Endothelial cell of umbilical vein (primary cell): Measurements from ENCODE around the gene KCTD13.

Experiments used
- CTCF ChIP-seq, 2 donors: IDR thresholded peaks; 1 replicate in 1 of 2; 2 replicates in 1 of 2; pipeline ENCODE4 v1.5.1; 2011; ENCODE audit warnings: low read length in 2 of 2, mild to moderate bottlenecking in 2 of 2, moderate library complexity in 2 of 2, control low read depth in 1 of 2, inconsistent platforms in 1 of 2, low read depth in 1 of 2; ENCODE audit not compliant: insufficient read depth in 1 of 2; ENCODE audit errors: extremely low read depth in 1 of 2
- EZH2 ChIP-seq: IDR thresholded peaks from 2 replicates; pipeline ENCODE4 v1.6.1; 2012; ENCODE audit warnings: borderline replicate concordance, low read depth, mild to moderate bottlenecking, moderate library complexity, low read length, inconsistent platforms; ENCODE audit not compliant: severe bottlenecking
- FOS ChIP-seq: IDR thresholded peaks from 2 replicates; pipeline ENCODE4 v1.6.1; 2011; ENCODE audit warnings: mild to moderate bottlenecking, low read length, moderate library complexity, borderline replicate concordance; ENCODE audit not compliant: insufficient read depth
- GATA2 ChIP-seq: IDR thresholded peaks from 2 replicates; pipeline ENCODE4 v1.7.0; 2011; ENCODE audit warnings: low read depth, mild to moderate bottlenecking, moderate library complexity, mixed read lengths, low read length; ENCODE audit not compliant: insufficient read length, insufficient read depth
- JUN ChIP-seq: IDR thresholded peaks from 2 replicates; pipeline ENCODE4 v1.6.1; 2011; ENCODE audit warnings: borderline replicate concordance, low read depth; ENCODE audit not compliant: insufficient read length, insufficient read depth
- MYC ChIP-seq: IDR thresholded peaks from one replicate; pipeline ENCODE4 v1.6.1; 2011; ENCODE audit warnings: mild to moderate bottlenecking, low read depth, low read length
- POLR2A ChIP-seq: IDR thresholded peaks from 2 replicates; pipeline ENCODE4 v1.6.1; 2012; ENCODE audit warnings: low read depth, mild to moderate bottlenecking, control low read depth, low read length
- POLR2AphosphoS5 ChIP-seq: IDR thresholded peaks from 2 replicates; pipeline ENCODE4 v1.6.1; 2012; ENCODE audit warnings: low read depth, mild to moderate bottlenecking, control low read depth, low read length, moderate library complexity; ENCODE audit not compliant: insufficient read depth

- TF ChIP-seq POLR2AphosphoS5 = no peak
- no peak for TF ChIP-seq GATA2
- no peak for TF ChIP-seq POLR2A
- TF ChIP-seq CTCF (IDR thresholded peaks at IDR 0.05; ENCODE audit: extremely low read depth in 1 of 2, insufficient read depth in 1 of 2, low read depth in 1 of 2, low read length in 2 of 2) = no peak
- TF ChIP-seq EZH2 = no peak
- no peak for TF ChIP-seq FOS
- no peak for TF ChIP-seq MYC
- TF ChIP-seq JUN = no peak
These were observed 33.3 kb upstream of the KCTD13 start for GRCh38 chr16:29959293-29959692.
